Stimulated activated CD4-positive, alpha-beta T cell treated with anti-CD3 and anti-CD28 coated beads, Interleukin-1b, Interleukin-23, amount 100 ng/mL, for 24 hours (primary cell): ENCODE measurements around the gene HOXB4.

Experiments used
- DNase-seq, 4 experiments: peaks; one replicate each; pipeline ENCODE4 v3.0.0-alpha.2; 2020; ENCODE audit warnings: low read depth in 4 of 4, low spot score in 1 of 4

Gene HOXB4

DNA sequence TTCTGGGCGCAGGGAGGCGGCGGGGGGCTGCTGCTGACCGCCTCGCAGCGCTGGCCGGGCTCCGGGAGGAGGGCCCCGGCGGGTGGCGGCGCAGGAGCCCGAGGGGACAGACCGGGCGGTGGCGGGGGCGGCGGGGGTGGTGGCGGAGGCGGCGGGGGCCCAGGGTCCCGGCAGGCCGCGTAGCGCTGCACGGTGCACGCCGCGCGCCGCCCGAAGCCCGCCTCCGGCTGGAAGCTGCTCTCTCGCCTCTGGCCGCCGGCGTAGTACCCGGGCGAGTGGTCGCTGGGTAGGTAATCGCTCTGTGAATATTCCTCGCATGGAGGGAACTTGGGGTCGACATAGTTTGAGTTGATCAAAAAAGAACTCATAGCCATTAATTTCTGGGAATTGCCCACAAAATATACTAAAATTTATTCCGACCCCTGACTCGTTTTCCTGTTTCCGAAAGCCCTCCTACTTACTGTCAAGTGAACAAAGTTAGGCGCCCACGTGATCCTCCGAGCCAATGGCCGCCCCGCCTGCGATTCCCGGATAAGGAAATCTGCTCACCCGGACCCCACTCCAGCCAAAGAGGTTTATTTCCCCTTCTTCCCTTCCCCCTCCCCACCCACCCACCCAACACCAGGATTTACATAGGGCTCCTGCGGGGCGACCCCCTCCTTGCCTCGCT, at the start of gene HOXB4:
HOXB4 (minus strand) TSS at position 405 of the 670 bp plus-strand sequence; CDS start at position 374, 31 bp downstream.
- peak in 3 of 4 experiments; percentile 45 to 68 (median 50) for DNase-seq

- no peak for DNase-seq
Measured at GRCh38 chr17:48627118-48627597, 49.0 kb upstream of the HOXB4 start.

- no peak for DNase-seq
Measured at GRCh38 chr17:48626245-48627117, 48.3 kb upstream of the HOXB4 start, which contains the start of gene HOXB9. TSS of gene HOXB9 (minus strand) at chr17:48626358. CDS start at chr17:48626269, 89 bp downstream.

DNA sequence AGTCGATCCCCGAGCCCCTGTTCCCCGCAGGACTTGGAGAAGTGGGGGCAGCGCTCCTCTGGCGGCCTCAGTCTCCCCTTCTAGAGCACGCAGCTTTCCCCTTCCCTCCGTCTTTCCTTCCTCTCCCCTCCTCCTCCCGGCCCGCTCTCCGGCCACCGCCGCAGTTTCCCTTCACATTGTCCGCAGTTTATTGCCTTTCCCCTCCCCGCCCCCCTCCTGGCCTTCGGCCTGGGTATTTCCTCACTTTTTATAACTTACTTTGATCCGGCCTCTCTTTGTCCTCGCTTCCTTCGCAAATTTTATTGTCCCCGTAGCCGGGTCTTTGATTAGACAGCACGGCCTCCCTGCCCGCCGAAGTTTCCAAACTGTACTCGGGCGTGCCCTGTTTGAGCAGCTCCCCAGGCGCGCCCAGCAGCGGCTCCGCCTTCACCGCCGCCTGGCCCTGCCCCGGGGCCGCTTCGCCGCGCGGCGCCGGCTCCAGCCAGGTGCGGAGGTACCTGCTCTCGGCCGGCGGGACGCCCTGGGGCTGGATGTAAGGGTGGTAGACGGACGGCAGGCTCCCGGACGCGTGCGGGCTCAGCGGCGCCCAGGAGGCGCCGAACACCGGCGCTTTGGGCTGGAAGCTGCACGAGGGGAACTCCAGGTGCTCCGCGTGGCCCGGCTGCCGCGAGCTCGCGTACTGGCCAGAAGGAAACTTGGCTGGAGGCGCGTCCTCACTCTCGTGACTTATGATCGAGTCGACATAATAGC, 47.5 kb upstream of the HOXB4 start:
- DNase-seq, result no peak

- no peak for DNase-seq
Measured at GRCh38 chr17:48624544-48625494, 46.7 kb upstream of the HOXB4 start.

DNA sequence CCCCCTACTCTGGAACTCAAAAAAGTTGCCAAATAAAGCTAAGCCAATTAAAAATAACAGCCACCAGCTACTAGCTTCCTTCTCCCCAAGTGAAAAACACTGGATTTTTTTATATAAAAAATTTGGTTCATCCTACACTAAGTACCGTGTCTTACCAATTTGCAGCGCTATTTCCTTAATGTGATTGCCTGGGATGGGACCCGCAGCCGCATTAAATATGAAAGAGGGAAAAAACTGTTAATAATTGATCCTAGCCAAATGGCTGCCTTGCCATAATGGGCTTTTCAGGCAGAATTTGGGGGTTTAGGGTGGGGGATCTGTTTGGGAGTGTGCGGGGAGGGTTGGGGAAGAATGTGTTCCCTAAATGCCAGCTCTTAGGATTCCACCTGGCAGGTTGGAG, 46.0 kb upstream of the HOXB4 start:
- DNase-seq, result no peak

- no peak for DNase-seq
Measured at GRCh38 chr17:48623583-48623982, 45.4 kb upstream of the HOXB4 start.

GRCh38 chr17:48622857-48623256, 44.7 kb upstream of the HOXB4 start:
- no peak for DNase-seq

GRCh38 chr17:48621410-48622392, 43.6 kb upstream of the HOXB4 start:
- no peak for DNase-seq

DNA sequence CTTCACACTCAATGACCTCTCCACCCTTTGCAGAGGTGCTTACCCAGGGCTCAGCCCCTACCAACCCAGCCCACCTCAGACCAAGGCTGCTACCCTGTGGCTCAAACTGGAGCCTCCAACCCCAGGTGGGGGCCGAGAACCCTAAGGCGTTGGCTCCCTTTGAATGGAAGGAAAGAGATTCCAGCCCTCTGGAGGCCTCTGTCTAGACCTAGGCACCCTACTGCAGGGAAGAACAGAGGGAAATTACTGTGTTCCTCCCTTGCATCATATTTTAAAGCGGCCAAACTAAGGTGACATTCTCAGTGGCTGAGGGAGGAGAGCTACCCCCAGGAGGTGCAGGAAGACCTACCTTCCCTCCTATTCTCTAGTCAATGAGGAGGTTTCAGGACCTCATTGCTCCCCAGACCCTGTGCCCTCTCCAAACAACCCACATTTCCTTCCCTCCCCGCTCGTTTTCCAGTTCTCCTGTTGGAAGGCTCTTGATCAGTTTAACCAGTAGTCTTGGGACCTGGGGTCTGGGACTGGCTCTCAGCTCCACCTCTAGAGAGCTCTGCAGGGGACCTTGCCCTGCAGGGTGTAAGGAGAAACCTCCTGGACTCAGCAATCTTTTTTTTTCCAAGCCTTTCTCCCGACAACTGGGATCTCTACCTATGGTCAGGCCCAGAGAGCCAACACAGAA, 42.5 kb upstream of the HOXB4 start:
- no peak for DNase-seq

- no peak for DNase-seq
Measured at GRCh38 chr17:48619826-48620449, 41.8 kb upstream of the HOXB4 start.

DNA sequence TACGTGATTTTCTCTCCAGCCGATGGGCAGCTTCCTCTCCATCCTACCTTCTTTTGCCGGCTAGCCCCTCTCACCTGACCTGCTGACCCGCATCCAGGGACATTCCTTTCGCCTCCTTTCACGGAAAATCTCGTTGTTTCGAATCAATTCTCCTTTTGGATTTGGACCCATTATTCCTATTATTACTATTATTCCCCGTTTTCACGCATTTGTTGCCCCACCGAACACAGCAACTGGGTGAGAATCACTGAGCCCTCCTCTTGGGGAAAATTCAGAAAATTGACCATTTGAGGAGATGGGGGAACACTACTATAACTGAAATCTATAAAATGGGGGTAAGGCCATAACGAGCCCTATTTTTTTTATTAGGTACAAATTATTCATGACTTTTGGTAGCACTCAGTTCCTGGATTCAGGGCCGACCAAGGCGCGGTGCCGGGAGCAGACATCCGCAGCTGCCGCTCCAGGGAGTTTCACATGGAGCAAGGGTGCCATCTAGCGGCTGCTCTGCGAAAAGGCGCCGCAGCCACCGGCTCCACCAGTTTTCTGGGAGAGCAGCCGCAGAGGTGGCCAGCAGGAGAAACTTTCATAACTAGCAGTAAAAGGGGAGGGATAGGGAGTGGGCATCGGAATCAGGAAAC, 40.2 kb upstream of the HOXB4 start:
- peak; percentile 63 to 81 (median 74) for DNase-seq

GRCh38 chr17:48617471-48618255, 39.5 kb upstream of the HOXB4 start:
- no peak for DNase-seq

- no peak for DNase-seq
Measured at GRCh38 chr17:48616717-48617470, 38.7 kb upstream of the HOXB4 start.

GRCh38 chr17:48615963-48616716, 38.0 kb upstream of the HOXB4 start:
- no peak for DNase-seq
